Sigmoid colon (tissue), 7 donors: ENCODE results near the gene CR1L. TPM values are rescaled to one million over a fixed set of nuclear protein-coding genes. Genes with fewer than 3 reads are reported as not detected.
"Not testable (repeated sequence)": the region's sequence is repeated elsewhere in the genome, so short reads cannot be mapped to it uniquely, and the experiment has no call there.

Experiments used
- DNase-seq: peaks from one replicate; pipeline ENCODE4 v3.0.0-alpha.2; 2019
- H3K27ac ChIP-seq, 4 donors: fragments of 200-600 bp; sonication (generic); one replicate each; pipeline ENCODE4 v1.5.1; 2016 to 2019; ENCODE audit warnings: mild to moderate bottlenecking in 1 of 4
- H3K27me3 ChIP-seq, 3 donors: fragments of 200-600 bp; sonication (generic); one replicate each; pipeline ENCODE4 v1.5.1; 2019; ENCODE audit warnings: mild to moderate bottlenecking in 1 of 3
- H3K36me3 ChIP-seq, 4 donors: fragments of 200-600 bp; sonication (generic); one replicate each; pipeline ENCODE4 v1.5.1; 2016 to 2019
- H3K4me1 ChIP-seq, 4 donors: fragments of 200-600 bp; sonication (generic); one replicate each; pipeline ENCODE4 v1.5.1; 2017 to 2019
- H3K4me3 ChIP-seq, 4 donors: fragments of 200-600 bp; sonication (generic); one replicate each; pipeline ENCODE4 v1.5.1; 2017 to 2019; ENCODE audit warnings: mild to moderate bottlenecking in 2 of 4, moderate library complexity in 1 of 4
- H3K9me3 ChIP-seq, 4 donors: fragments of 200-600 bp in 3 of 4; sonication (generic) in 3 of 4; one replicate each; pipeline versions ENCODE4 v1.5.1 to v1.6.1; 2013 to 2019
- CTCF ChIP-seq, 4 experiments: fragments of 450-650 bp in 3 of 4; fragments of 200-600 bp in 1 of 4; IDR thresholded peaks; one replicate each; pipeline ENCODE4 v1.5.1; 2016 to 2019; ENCODE audit warnings: antibody characterized with exemption in 4 of 4, mild to moderate bottlenecking in 3 of 4, moderate library complexity in 2 of 4
- EP300 ChIP-seq, 4 donors: sonication (generic); formaldehyde crosslinking; IDR thresholded peaks; one replicate each; pipeline ENCODE4 v1.6.1; 2017; ENCODE audit warnings: antibody characterized with exemption in 4 of 4
- POLR2A ChIP-seq, 2 donors: fragments of 450-650 bp; IDR thresholded peaks; one replicate each; pipeline ENCODE4 v1.6.1; 2016; ENCODE audit warnings: antibody characterized with exemption in 2 of 2, mild to moderate bottlenecking in 2 of 2, moderate library complexity in 2 of 2
- POLR2AphosphoS5 ChIP-seq, 4 donors: sonication (generic); formaldehyde crosslinking; IDR thresholded peaks; one replicate each; pipeline ENCODE4 v1.6.1; 2017; ENCODE audit warnings: antibody characterized with exemption in 4 of 4
- WGBS, 2 donors: extraction: QIAGEN DNeasy Blood & Tissue Kit; methylation state at CpG; one replicate each; pipeline ENCODE4 v1.1.7; 2013; 5-methylcytosine and 5-hydroxymethylcytosine counted together
- intact Hi-C: fragments of 100-400 bp; cut with DNase I; formaldehyde crosslinking; loops from one replicate; pipeline ENCODE4 v1.15.1; 2023
- polyA plus RNA-seq, 3 donors: library from polyadenylated mRNA; stranded (reverse); fragments of 200-250 nt; gene quantifications; one replicate each; pipeline ENCODE4 v1.2.3, GENCODE V29; 2013
- total RNA-seq, 4 donors: library from RNA; depleted of rRNA; stranded (reverse); fragments of >200 nt; gene quantifications; one replicate each; pipeline ENCODE4 v1.1.0, GENCODE V29; 2016
- donor health status: healthy with polysubstance abuse.
- donor health status: Bipolar disorder and iron deficiency.
- donor health status: healthy.

The CR1L gene
- total and polyA plus RNA-seq, 7 donors, result 0.73 TPM; not detected in 6

DNA sequence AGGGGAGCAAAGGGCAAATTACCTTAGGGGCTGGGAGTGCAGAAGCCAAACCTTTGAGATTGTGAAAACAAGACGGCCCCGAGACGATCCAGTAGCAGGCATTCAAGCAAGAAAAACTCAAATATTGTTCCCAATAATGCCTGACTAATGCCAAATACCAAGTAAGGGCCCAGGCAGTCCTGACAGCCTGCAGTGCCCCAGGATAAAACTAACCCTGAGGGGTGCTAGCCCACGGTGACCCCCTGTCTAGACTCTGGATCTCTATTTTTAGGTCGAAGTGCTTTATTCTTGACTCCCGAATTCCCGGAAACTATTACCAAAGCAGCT lies 106.5 kb downstream of the CR1L start:
- H3K9me3 ChIP-seq, DNase-seq, H3K27me3 ChIP-seq, H3K36me3 ChIP-seq: not testable (repeated sequence)
- Histone ChIP-seq H3K4me1 (peaks cover 0 to 49% (median 42%) of the 10 kb centered on the region in 4 donors), H3K4me3 (peak overlapping the region; percentile 75 to 93 (median 79)), H3K27ac (peak overlapping the region; percentile 82 to 94 (median 88))
- intact Hi-C loops, result loop anchor here (5.0 kb wide), 2 partner anchors 46 to 699 kb away; partner anchors contain the start of genes PFKFB2 and YOD1
- peak in 1 of 4 donors; percentile 7 for TF ChIP-seq EP300 (IDR thresholded peaks at IDR 0.05)
- 8 to 23% methylated on average over 7 of the region's 7 CpGs for WGBS, 2 donors

GRCh38 chr1:207751790-207752455 lies 107.0 kb downstream of the CR1L start, which contains the start of gene CD46:
CD46 (plus strand) TSS chr1:207752054; CDS start chr1:207752213, 159 bp downstream.
- H3K4me1 ChIP-seq, result peaks cover 0 to 50% (median 42%) of the 10 kb centered on the region in 4 donors
- intact Hi-C loops, result loop anchor here (5.0 kb wide), 2 partner anchors 45 to 700 kb away; partner anchors contain the start of genes PFKFB2 and YOD1
- DNase-seq, result peak; percentile 98
- H3K36me3 ChIP-seq, result peaks cover 0 to under 1% (median 0%) of the 10 kb centered on the region in 4 donors
- no peaks in the 10 kb centered on the region for H3K9me3 ChIP-seq
- peak within 1 kb of the TSS; percentile 75 to 93 (median 79) for H3K4me3 ChIP-seq
- 0% methylated on average over 55 of the region's 55 CpGs for WGBS, 2 donors
- peak within 1 kb of the TSS; percentile 82 to 94 (median 88) for H3K27ac ChIP-seq
- TF ChIP-seq POLR2A (IDR thresholded peaks at IDR 0.05) (peak; percentile 78 to 96), POLR2AphosphoS5 (IDR thresholded peaks at IDR 0.05) (peak; percentile 80 to 98 (median 95)), EP300 (IDR thresholded peaks at IDR 0.05) (peak in 1 of 4 donors; percentile 32), CTCF (IDR thresholded peaks at IDR 0.05) (no peak)
- no peaks in the 10 kb centered on the region for H3K27me3 ChIP-seq

DNA sequence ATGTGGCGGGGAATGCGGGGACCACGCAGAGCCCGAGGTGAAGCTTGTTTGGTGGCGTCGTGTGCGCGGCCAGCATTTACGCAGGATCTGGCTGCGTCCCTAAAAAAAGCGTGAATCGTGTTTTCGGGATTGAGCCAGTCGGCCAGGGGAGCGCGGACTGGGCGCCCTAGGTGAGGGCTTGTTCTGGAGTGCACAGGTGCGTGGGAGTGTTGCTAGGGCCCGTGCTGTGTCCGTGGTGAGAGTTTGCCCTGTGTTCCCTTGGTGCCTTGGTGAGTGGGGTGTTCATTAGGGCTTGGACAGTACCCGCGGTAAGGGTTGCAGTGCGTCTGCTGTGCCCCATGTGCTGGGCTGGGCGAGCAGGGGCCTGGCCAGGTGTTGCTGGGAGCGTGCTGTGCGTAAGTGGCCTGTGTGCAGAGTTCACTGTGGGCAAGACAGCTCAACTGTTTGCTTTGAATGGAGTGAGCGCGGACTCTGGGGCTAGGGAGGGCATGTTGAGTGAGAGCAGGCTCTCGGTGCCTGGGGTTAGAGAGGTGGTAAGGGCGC lies 107.6 kb downstream of the CR1L start:
- intact Hi-C loops, result loop anchor here (5.0 kb wide), 2 partner anchors 45 to 700 kb away; partner anchors contain the start of genes PFKFB2 and YOD1
- WGBS, 2 donors, result 0 to 1% methylated on average over 30 of the region's 30 CpGs
- H3K27ac ChIP-seq, result peak overlapping the region; percentile 82 to 94 (median 88)
- no peaks in the 10 kb centered on the region for H3K27me3 ChIP-seq
- peaks cover 0 to 50% (median 42%) of the 10 kb centered on the region in 4 donors for H3K4me1 ChIP-seq
- TF ChIP-seq POLR2A (IDR thresholded peaks at IDR 0.05) (no peak), EP300 (IDR thresholded peaks at IDR 0.05) (no peak), CTCF (IDR thresholded peaks at IDR 0.05) (no peak), POLR2AphosphoS5 (IDR thresholded peaks at IDR 0.05) (no peak)
- peak overlapping the region; percentile 75 to 93 (median 79) for H3K4me3 ChIP-seq
- peaks cover 0 to 7% (median under 1%) of the 10 kb centered on the region in 4 donors for H3K36me3 ChIP-seq
- DNase-seq, result peak; percentile 65
- H3K9me3 ChIP-seq, result no peaks in the 10 kb centered on the region

- H3K27me3 ChIP-seq, result no peaks in the 10 kb centered on the region
- H3K9me3 ChIP-seq, result no peaks in the 10 kb centered on the region
- H3K36me3 ChIP-seq, result peaks cover 0 to 18% (median 5%) of the 10 kb centered on the region in 4 donors
- peaks cover 0 to 50% (median 42%) of the 10 kb centered on the region in 4 donors for H3K4me1 ChIP-seq
- H3K27ac ChIP-seq, result no peak overlapping the region
- no peak for DNase-seq
- H3K4me3 ChIP-seq, result peak overlapping the region in 2 of 4 donors; percentile 75 to 93
- 23 to 64% methylated on average over 7 of the region's 7 CpGs for WGBS, 2 donors
- intact Hi-C loops, result loop anchor here (5.0 kb wide), 2 partner anchors 44 to 701 kb away; partner anchors contain the start of genes PFKFB2 and YOD1
- TF ChIP-seq CTCF (IDR thresholded peaks at IDR 0.05) (no peak), POLR2AphosphoS5 (IDR thresholded peaks at IDR 0.05) (no peak), POLR2A (IDR thresholded peaks at IDR 0.05) (no peak), EP300 (IDR thresholded peaks at IDR 0.05) (no peak)
Observed at GRCh38 chr1:207753611-207754010, 108.7 kb downstream of the CR1L start.

GRCh38 chr1:207754011-207754410 lies 109.1 kb downstream of the CR1L start:
- intact Hi-C loops, result loop anchor here (5.0 kb wide), 2 partner anchors 43 to 702 kb away; partner anchors contain the start of genes PFKFB2 and YOD1
- Histone ChIP-seq H3K27me3 (no peaks in the 10 kb centered on the region), H3K4me1 (peaks cover 0 to 50% (median 42%) of the 10 kb centered on the region in 4 donors), H3K36me3 (peaks cover 0 to 22% (median 5%) of the 10 kb centered on the region in 4 donors), H3K4me3 (no peak overlapping the region), H3K9me3 (no peaks in the 10 kb centered on the region), H3K27ac (no peak overlapping the region)
- WGBS, 2 donors, result 12 to 60% methylated on average over 4 of the region's 4 CpGs
- TF ChIP-seq EP300 (IDR thresholded peaks at IDR 0.05) (no peak), POLR2AphosphoS5 (IDR thresholded peaks at IDR 0.05) (no peak), CTCF (IDR thresholded peaks at IDR 0.05) (no peak), POLR2A (IDR thresholded peaks at IDR 0.05) (no peak)
- DNase-seq, result no peak
